ENCODE data around the gene GTF2I.
A peak's percentile ranks its signal among the peaks of the same experiment; 100 is the strongest.
"Not testable (repeated sequence)": the region's sequence is repeated elsewhere in the genome, so short reads cannot be mapped to it uniquely, and the experiment has no call there.

GTF2I gene

DNA sequence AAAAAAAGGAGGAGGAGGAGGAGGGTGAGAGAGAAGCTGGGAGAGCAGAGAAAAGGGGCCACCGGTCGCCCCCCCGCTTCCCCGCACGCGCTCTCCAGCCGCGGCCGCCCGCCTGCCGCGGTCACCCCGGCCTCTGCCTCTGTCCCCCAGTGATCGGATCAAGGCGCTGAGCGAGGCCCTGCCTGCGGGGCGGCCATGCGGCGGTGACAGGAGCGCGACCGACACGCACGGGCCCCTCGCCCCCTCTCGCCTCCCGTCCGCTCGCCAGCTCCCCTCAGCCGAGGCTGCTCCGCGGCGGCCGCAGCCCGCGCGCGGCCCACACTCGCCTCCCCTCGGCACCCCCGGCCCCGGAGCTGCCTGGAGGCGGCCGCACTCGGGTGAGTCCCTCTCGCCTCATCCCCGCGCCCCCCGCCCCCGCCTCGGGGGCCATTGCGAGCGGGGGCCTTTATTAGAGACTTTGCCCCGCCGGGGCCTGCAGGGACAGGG, at the start of gene GTF2I:
TSS of gene GTF2I (plus strand) at position 27 of the 486 bp plus-strand sequence. CDS start 31,411 bp downstream, outside the sequence.
- FAIRE-seq: no peak

GRCh38 chr7:74612015-74612829, 45.3 kb upstream of the GTF2I start:
- no peak for FAIRE-seq

GRCh38 chr7:74615933-74616780, 41.4 kb upstream of the GTF2I start:
- no peak for FAIRE-seq

DNA sequence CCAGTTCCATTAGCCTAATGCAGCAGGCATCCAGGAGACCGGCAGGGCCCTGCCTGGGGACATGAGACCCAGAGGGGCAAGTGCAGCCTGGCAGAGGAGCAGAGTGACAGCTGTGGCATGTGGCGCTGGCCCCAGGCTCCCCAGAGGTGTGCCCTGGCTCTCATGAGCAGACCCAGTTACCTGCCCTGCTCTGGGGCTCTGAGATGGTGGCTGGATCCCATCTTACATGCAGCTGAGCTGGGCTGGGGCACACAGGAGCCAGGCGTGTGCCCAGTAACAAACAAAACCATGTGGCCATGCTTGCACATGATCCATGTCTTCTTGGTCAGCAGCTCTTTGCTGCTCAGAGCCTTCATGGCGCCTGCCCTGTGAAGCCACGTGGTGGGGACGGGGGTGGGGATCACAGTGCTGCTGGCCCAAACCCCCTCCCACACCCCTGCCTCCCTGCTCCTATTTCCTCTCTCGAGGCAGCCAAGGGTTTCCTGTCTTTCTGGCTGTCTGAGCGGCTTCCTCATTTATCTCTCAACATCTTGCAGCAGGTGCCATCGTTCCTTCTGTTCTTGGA, 40.3 kb upstream of the GTF2I start:
- FAIRE-seq: no peak

DNA sequence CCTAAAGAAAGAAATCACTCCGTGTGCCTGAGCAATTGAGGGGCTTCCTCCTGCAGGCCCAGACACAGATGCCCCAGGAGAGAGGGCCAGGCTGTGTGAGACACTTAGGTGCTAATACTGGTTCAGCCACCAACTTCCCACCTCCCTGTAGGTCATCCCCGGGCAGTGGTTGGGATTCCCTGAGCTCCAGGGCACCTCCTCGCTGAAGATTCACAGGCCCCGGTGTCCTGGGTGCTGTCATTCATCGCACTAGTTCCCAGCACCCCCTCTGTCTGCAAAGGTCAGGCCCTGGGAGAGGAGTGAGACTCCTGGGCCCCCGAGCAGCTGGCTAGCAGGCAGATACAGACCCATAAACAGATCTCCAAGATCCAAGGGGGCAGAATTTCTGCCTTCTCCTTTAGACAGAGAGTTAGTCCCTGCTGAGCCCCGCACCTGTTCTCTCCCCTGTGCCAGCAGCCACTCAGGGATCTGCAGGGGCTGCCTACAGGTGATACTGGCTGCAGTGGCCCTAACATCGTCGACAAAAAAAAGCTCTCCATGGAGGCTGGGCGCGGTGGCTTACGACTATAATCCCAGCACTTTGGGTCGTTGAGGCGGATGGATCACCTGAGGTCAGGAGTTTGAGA, 38.2 kb upstream of the GTF2I start:
- no peak for FAIRE-seq

- no peak for FAIRE-seq
Observed at GRCh38 chr7:74622228-74622749, 35.2 kb upstream of the GTF2I start.

- FAIRE-seq: no peak
Observed at GRCh38 chr7:74623135-74623534, 34.4 kb upstream of the GTF2I start.

DNA sequence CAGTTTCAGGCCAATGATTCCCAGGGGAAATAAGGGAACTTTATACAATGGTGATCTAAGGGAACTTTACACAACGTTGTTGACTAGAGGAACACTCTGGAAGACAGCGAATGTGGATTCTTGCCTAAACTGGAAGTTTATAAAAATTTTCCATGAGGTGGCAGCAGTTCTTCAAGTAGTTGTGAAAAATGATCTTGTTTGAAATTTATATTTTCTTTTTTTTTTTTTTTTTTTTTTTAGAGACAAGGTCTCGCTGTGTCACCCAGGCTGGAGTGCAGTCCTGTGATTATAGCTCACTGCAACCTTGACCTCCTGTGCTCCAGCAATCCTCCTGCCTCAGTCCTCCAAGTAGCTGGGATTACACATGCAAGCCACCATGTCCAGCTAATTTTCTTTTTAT, 32.1 kb upstream of the GTF2I start:
- peak; percentile 49 for FAIRE-seq

- no peak for FAIRE-seq
Observed at GRCh38 chr7:74627661-74628411, 29.7 kb upstream of the GTF2I start.

DNA sequence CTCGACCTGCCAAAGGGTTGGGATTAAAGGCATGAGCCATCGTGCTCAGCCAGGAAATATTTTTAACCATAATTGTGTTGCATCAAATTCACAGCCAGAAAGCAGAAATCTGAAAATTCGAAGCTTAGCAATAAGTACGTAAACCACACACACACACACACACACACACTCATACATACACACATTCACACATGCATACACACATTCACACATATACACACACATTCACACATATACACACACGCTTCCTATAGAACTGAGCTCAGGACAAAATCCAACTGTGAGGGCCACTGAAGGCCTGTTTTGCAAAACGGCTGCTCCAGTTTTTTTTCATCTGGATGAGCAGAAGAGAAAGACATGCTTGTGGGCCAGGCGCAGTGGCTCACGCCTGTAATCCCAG, 25.0 kb upstream of the GTF2I start:
- no peak for FAIRE-seq

GRCh38 chr7:74633451-74633921, 24.0 kb upstream of the GTF2I start:
- FAIRE-seq: no peak

DNA sequence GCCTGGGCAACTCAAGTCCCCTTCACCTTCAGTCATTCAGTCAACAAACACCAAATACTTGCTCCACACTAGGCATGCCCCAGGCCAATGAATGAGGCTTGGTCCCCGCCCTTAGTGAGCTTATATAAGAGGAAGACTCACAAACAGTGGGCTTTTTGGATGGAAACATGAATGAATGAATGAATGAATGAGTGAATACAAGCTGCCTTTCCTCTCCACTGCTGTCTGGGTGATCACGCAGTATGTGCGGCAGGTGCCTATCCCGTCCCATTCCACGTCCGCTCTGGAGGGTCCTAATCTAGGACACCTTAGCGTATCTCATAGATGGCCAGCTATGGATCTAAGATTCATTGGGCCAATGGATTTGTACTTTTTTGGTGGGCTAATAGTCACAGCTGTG, 19.8 kb upstream of the GTF2I start:
- no peak for FAIRE-seq

DNA sequence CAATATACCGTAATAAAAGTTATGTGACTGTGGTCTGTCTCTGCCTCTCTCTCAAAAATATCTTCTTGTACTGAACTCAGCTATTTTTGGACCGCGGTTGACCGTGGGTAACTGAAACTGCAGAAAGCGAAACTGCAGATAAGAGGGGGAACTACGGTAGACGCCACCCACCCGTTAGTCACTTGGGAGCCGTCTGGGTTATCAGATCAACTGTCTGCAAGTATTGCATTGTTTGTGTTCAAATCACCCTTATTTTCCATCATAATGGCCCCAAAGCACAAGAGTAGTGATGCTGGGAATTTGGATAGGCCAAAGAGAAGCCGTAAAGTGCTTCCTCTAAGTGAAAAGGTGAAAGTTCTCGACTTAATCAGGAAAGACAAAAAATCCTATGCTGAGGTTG, 7.5 kb upstream of the GTF2I start:
- FAIRE-seq: not testable (repeated sequence)

DNA sequence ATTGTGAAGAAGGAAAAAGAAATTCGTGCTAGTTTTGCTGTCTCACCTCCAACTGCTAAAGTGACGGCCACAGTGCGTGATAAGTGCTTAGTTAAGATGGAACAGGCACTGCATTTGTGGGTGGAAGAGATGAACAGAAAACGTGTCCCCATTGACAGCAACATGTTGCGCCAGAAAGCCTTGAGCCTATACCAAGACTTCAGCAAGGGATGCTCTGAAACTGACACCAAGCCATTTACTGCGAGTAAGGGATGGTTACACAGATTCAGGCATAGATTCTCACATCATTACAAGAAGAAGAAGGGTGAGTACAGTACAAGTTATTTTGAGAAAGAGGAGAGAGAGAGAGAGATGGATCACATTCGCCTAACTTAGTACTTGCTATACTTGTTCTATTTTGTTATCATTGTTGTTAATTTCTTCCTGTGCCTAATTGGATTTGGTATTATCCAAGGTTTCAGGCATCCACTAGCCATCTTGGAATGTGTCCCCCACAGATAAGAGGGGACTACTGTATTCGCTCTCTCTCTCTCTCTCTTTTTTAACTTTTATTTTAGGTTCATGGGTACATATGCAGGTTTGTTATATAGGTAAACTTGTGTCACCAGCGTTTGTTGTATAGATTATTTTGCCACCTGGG, 6.9 kb upstream of the GTF2I start:
- FAIRE-seq: not testable (repeated sequence)

- FAIRE-seq: not testable (repeated sequence)
Observed at GRCh38 chr7:74651133-74651504, 6.4 kb upstream of the GTF2I start.

GRCh38 chr7:74653686-74654181, 3.8 kb upstream of the GTF2I start:
- no peak for FAIRE-seq

- no peak for FAIRE-seq
Observed at GRCh38 chr7:74654811-74655210, 2.7 kb upstream of the GTF2I start.

DNA sequence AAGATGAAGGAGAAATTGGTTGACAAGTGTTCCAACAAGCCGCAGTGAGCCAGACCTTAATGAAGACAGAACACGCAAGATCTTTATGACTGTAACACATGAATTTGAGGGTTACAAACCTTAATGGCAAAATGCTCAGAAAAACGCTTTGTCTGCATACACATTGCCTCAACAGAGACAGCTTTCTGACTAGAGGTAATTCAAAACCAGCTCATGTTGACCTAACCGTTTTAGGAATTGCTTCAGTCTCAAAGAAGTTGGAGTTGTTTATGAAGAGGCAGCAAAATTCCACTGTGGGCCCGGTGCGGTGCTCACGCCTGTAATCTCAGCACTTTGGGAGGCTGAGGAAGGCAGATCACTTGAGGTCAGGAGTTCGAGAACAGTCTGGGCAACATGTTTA, 2.2 kb upstream of the GTF2I start:
- no peak for FAIRE-seq

GRCh38 chr7:74655768-74656440, 1.6 kb upstream of the GTF2I start:
- no peak for FAIRE-seq

GRCh38 chr7:74656441-74656836, 1.1 kb upstream of the GTF2I start:
- no peak for FAIRE-seq
